ENCODE results near the gene USP11. TPM values are rescaled to one million over a fixed set of nuclear protein-coding genes. Genes with fewer than 3 reads are reported as not detected.
A peak's percentile ranks its signal among the peaks of the same experiment; 100 is the strongest.
"Not testable (repeated sequence)": the region's sequence is repeated elsewhere in the genome, so short reads cannot be mapped to it uniquely, and the experiment has no call there.

USP11 gene
- total RNA-seq, 1 experiment from 2014 or later, result 55.6 TPM

DNA sequence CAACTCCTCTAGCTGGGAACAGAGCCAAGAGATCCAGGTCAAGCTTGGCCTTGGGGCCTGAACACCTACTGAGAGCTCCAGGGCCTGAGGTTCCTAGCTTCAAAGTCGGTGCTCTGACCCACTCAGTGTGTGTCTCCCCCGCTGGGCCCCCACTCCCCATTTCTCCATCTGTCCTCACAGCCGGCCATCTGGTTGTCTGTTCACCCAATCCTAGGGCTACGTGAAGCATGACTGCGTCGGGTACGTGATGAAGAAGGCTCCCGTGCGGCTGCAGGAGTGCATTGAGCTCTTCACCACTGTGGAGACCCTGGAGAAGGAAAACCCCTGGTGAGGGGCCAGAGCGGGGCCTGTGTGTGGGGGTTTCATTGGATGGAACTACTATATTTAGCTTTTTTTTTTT lies 12.3 kb downstream of the USP11 start:
- no peak for DNase-seq (ENCODE audit: low read depth)

DNA sequence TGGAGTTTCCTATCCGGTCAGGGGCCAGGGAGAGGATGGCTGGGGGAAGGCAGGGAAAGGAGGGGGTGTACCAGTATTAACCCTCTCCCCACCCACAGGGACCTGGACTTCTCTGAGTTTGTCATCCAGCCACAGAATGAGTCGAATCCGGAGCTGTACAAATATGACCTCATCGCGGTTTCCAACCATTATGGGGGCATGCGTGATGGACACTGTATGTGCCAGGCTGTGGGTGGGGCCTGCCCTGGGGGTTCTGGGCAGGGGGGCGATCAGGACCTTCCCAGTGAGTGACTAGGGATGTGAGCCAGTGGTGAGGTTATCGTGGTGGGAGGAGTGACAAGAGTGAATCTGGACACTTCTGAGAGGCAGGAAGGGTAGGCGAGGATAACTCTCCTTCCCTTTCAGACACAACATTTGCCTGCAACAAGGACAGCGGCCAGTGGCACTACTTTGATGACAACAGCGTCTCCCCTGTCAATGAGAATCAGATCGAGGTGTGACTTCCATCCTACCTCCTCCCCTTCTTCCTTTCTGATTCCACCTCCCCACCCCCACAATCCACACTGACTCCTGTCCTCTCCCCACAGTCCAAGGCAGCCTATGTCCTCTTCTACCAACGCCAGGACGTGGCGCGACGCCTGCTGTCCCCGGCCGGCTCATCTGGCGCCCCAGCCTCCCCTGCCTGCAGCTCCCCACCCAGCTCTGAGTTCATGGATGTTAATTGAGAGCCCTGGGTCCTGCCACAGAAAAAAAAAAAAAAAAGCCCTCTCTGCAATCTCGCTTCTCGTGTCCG lies 14.6 kb downstream of the USP11 start:
- peak; percentile 71 for DNase-seq (ENCODE audit: low read depth)

GRCh38 chrX:47247999-47248320 lies 15.2 kb downstream of the USP11 start:
- no peak for DNase-seq (ENCODE audit: low read depth)

DNA sequence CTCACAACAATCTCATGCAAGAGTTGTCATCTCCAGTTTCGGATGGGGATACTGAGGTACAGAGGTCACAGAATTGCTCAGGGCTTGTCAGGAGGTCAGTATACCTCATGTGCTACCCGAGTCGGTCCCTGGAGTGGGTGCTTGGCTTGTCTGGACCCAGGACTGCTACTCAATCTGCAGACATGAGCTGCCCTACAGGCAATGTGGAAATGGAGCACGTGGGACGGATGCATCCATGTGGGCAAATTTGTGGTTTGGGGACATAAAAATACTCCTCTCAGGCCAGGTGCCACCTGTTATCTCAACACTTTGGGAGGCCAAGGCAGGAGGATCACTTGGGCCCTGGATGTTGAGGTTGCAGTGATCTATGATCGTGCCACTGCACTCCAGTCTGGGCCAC lies 15.8 kb downstream of the USP11 start:
- DNase-seq (ENCODE audit: low read depth), result no peak

GRCh38 chrX:47250017-47250347 lies 17.2 kb downstream of the USP11 start:
- DNase-seq (ENCODE audit: low read depth), result no peak

- not testable (repeated sequence) for DNase-seq (ENCODE audit: low read depth)
These were observed 24.8 kb downstream of the USP11 start for GRCh38 chrX:47257620-47258019.

DNA sequence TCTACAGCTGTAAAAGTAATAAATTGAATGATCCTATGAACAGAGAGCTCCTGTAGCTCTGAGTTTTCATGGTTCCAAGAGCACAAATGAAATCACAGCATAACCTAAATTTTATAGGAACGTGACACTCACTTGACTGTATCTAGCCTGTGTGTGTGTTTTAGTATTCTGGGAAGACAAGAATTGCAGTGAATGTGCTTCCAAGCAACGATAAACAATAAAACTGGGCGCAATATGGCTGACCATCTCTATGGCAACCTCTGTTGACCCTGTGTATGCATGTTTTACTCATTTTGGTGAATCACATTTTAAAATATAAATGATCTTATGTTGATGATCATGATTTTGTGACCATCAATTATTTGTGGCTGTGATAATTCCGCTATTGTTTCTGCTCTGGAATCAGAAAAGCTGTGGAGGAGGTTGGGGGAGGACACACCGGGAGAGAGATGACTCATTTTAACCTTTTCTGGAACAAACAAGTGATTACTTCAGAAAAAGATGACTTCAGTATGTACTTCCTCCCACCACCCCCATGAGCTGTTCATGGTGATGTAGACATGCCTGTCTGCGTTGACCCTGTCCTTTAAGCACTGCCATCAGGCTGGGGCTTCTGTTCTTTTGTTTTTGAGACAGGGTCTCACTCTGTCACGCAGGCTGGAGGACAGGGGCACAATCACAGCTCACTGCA lies 31.8 kb downstream of the USP11 start:
- peak; percentile 69 for DNase-seq (ENCODE audit: low read depth)

- no peak for DNase-seq (ENCODE audit: low read depth)
These were observed 33.8 kb downstream of the USP11 start for GRCh38 chrX:47266643-47267042.

DNA sequence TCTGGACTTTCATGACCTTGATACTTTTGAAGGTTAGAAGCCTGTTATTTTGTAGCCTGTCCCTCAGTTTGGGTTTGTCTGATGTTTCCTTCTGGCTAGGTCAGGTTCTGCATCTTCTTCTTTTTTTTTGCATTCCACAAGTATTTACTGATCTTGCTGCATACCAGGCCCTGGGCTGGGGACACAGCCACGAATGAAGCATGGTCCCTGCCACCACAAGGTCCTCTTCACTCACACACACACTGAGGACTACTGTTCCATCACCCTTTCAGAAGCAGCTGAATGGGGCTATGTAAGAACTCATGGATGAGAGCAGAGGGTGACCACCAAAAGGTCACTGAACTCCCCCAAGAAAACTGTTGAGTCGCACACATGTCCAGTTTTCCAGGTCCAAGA lies 39.2 kb downstream of the USP11 start:
- no peak for DNase-seq (ENCODE audit: low read depth)

GRCh38 chrX:47273011-47273730 lies 40.4 kb downstream of the USP11 start:
- no peak for DNase-seq (ENCODE audit: low read depth)

- no peak for DNase-seq (ENCODE audit: low read depth)
These were observed 45.9 kb downstream of the USP11 start for GRCh38 chrX:47278691-47279090.

- DNase-seq (ENCODE audit: low read depth), result peak; percentile 35
These were observed 50.4 kb downstream of the USP11 start for GRCh38 chrX:47283015-47283771.

GRCh38 chrX:47284616-47285015 lies 51.8 kb downstream of the USP11 start:
- not testable (repeated sequence) for DNase-seq (ENCODE audit: low read depth)

- peak; percentile 16 for DNase-seq (ENCODE audit: low read depth)
These were observed 53.1 kb downstream of the USP11 start for GRCh38 chrX:47285836-47286320.

DNA sequence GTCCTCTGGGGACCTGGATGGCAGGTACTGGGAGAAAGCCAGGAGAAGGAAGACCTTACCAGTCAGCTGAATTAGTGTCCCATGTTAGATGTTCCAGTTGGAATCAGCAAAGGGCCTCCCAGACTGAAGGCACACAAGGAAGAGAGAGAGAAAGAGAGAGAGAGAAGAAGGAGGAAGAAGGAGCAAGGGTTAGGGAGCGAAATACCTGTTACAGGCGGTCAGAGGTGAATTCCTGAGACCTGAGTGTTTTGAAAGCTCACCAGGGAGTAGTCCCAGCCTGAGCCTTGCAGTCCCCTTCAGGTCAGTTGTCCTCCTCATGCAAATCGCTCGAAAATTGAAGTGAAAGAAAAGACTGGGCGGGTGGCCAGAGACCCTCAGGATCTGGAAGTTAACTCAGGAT lies 60.3 kb downstream of the USP11 start:
- no peak for DNase-seq (ENCODE audit: low read depth)

DNA sequence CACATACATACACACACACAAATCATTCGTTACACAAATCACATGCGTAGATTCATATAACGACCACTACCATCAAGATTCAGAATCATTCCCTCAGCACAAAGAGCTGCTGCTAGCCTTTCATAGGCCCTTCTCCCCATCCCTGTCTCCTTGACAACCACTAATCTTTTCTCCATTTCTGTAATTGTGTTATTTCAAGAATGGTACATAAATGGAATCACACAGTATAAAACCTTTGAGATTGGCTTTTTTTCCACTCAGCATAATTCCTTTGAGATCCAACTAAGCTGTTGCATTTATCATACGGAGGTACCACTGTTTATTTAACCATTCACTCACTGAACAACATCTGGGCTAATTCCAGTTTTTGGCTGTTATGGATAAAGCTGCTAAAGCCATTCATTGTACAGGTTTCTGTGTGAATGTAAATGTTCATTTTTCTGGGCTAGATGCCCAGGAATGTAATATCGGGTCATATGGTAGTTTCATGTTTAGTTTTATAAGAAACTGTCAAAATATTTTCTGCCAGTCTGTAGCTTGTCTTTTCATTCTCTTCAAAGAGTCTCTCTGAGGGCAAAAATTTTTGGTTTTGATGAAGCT lies 64.1 kb downstream of the USP11 start:
- DNase-seq (ENCODE audit: low read depth), result no peak

DNA sequence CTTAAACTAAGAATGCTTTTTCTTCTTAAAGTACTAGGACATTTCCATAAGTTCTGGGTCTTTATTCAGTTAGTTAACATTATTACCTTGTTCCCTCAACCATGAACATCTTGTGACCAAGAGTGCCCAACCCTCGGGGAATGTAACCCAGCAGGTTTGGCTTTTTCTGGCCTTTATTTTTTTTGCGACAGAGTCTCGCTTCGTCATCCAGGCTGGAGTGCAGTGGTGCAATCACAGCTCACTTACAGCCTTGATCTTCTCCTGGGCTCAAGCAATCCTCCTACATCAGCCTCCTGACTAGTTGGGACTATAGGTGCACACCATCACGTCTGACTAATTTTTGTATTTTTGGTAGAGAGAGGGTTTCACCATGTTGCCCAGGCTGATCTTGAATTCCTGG lies 65.1 kb downstream of the USP11 start:
- DNase-seq (ENCODE audit: low read depth), result no peak

All from M059J (cell line).